GM18502 (cell line): ENCODE results near the gene BRINP2.

Source experiments
- ATAC-seq: cut with Tn5 transposase; IDR thresholded peaks from one replicate; pipeline ENCODE4 v1.9.1; 2021; ENCODE audit warnings: mild to moderate bottlenecking; ENCODE audit not compliant: unreplicated experiment, poor library complexity

The BRINP2 gene

GRCh38 chr1:177256153-177257075 lies 85.7 kb downstream of the BRINP2 start:
- ATAC-seq, result peak; percentile 59

DNA sequence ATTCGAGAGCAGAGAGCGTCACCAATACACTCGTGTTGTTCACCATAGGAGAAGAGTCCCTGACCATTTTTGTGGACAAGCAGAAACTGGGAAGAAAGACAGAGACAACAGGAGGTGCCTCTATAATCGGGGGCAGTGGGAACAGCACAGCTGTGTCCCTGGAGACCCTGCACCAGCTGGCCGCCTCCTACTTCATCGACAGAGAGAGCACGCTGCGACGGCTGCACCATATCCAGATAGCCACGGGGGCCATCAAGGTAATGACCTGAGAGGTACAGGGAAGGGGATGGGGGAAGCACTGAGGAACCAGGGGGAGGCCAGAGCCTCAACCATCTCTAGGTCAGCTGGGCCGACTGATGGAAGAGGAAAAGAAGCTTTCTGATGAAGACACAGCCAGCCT lies 86.4 kb downstream of the BRINP2 start:
- no peak for ATAC-seq

- no peak for ATAC-seq
Observed at GRCh38 chr1:177257576-177257975, 86.8 kb downstream of the BRINP2 start.

DNA sequence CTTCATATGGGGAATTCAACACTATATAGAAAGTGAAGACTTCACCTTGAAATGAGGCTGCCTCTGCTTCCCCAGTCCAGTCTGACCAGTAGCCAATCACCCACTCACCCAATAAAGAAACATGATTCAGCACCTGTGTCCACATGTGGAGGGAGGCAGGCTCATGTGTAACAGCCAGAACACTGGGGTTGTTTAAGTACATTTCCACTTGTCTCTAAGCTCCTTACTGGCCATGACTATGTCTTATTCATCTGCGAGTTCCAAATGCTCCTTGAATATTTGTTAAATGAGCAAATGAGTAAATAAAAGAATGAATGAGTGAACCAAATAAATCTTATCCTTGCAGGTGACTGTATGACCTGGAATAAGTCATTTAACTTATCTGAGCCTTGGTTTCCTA lies 100.1 kb downstream of the BRINP2 start:
- no peak for ATAC-seq

DNA sequence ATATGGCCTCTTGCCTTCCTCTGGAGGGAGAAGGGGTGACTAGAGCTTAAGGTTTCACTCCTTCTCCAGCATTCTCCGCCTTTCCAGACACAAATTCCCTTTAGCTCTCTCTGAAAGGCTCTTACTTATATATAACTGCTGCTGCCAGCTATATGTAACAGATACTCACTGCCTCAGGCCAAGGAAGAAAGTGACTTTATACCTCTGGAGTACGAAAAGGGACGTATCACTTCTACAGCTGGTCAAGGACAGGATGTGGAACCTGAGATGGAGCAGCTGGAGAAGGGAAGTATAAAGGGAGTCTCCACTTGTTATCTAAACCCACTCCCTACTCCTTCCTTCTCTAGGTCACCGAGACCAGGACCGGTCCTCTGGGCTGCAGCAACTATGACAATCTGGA lies 102.4 kb downstream of the BRINP2 start:
- no peak for ATAC-seq

- ATAC-seq, result no peak
Observed at GRCh38 chr1:177274687-177275211, 104.0 kb downstream of the BRINP2 start.

- ATAC-seq, result no peak
Observed at GRCh38 chr1:177275736-177276135, 105.0 kb downstream of the BRINP2 start.

GRCh38 chr1:177278626-177279390 lies 108.0 kb downstream of the BRINP2 start:
- ATAC-seq, result no peak

DNA sequence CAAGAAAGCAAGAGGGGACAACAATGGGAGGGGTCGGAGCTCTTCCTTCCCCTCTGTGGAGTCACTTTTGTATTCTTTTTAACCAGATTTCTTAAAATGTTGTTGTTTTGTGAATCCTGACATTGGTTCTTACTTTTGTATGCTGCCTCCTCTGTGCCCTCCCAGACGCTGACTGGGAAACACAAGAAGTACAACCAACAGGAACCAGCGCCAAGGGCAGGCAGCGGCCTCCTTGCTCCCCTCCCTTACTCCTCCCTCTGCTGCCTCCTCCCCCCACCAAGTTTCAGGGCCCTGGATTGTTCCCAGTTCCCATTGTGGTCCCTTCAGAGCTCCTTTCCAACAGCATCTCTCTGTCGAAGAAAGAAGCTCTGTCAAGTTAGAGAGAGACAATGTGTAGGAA lies 111.1 kb downstream of the BRINP2 start:
- ATAC-seq, result no peak

GRCh38 chr1:177282976-177283375 lies 112.2 kb downstream of the BRINP2 start:
- ATAC-seq, result no peak

- ATAC-seq, result no peak
Observed at GRCh38 chr1:177283380-177283779, 112.6 kb downstream of the BRINP2 start.

GRCh38 chr1:177286396-177286795 lies 115.6 kb downstream of the BRINP2 start:
- no peak for ATAC-seq

GRCh38 chr1:177287270-177287669 lies 116.5 kb downstream of the BRINP2 start:
- no peak for ATAC-seq

GRCh38 chr1:177287994-177288393 lies 117.2 kb downstream of the BRINP2 start:
- ATAC-seq, result no peak

DNA sequence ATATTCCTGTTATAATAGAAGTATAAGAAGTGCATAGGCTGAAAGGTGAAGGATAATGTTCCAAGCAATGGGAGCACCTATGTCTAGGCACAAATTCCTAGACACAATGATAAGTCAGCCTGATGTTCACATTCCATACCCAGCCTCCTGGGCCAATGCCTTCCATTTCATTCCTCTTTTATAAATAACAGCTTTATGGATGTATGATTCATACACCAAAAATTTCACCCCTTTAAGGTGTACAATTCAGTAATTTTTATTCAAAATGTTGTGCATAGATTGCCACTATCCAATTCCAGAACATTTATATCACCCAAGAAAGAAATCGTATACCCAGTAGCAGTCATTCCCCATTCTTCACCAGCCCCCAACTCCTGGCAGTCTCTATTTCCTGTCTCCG lies 118.8 kb downstream of the BRINP2 start:
- no peak for ATAC-seq

DNA sequence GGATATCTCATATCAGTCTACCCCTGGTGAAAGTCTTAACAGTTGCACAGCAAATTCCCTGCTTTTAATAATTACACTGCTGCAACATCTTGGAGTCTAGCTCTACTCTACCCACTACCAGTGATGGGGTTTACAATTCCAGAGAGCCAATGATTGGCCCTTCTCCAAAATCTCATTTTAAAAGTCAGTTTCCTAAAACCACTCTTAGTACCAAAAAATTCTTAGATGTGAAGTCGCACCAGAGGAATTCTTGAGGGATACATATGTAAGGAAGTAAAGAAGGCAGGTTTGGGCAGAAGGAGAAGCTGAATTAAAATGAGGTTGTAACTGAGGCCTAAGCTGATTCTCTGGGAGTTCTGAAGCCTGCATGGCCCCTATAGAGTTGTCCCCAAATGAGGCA lies 129.7 kb downstream of the BRINP2 start:
- ATAC-seq, result no peak

GRCh38 chr1:177301425-177302124 lies 130.8 kb downstream of the BRINP2 start:
- ATAC-seq, result no peak

DNA sequence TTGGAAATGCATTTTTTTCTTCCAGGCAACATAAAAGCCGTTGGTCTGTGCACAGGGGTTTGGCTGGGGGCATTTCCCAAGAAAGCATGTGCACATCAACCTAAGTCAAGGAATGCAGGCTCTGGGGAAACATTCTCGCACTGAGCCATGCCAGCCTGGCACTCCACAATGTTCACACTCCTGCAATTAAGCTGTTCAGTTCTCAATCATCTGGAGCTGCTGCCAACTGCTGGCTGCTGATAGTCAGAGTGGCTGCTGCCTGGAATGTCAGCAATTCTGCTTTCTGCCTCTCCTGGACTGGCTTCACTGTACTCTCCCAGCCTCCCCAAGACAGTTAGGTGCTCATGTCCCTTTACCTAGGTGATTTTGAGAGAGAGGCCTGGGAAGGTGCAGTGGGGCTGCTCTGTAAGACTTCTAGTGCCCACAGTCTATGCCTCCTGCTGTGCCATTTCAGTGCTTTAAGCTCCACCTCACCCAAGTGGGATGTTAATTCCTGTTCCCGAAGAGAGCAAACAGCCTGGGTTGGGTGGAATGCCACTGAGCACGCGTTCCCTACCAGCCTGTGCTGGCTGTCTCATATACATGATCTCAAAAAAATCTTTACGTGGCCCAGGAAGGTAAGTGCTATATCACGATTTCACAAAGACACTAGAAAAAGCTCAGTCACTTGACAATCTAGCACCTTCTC lies 131.7 kb downstream of the BRINP2 start:
- ATAC-seq, result no peak

DNA sequence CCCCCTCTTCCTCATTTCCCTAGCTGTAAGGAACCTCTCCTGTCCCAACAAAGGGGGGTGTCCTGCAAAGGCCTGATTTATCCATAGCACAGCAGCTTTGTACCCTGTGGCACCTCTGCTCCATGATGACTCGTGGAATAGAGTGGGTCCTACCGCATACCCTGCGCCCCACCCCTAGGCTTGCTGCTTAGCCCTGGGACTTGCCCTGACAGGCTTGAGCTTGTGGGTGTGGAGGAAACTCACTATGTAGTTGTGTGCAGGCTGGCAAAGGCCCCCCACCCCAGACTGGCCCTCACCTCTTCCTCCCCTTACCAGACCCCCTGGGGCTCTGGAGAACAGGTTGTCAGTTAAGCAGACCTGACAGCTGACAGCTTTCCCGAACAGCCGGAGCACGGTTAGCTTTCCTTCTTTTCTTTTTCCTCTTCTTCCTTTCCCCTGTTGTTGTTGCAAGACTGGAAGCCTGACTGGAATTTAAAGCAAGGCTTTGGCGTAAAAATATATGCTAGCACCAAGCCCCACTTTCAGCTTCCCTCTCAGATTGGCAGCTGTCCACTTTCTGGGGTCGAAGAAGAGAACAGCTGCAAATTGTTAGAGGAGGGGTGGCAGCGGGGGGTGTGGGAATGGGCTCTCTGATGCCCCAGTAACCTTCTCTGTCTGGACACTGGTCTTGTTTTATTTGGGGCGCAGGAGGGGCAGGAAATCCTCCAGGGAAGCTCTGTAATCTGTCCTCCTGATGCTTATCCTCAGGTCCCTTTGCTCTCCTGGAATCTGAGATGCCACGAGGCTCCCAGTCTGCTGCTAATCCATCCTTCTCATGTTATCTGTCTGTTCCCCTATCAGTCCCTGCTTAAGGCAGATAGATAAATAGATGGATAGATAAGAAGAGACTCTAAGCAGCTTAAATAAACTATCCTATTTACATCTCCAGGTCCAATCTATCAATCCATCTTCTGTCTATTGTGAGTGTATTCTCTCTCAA lies 134.6 kb downstream of the BRINP2 start:
- no peak for ATAC-seq
